ENCODE results near the gene LEUTX. TPM values are rescaled to one million over a fixed set of nuclear protein-coding genes. Genes with fewer than 3 reads are reported as not detected.
"Not testable (repeated sequence)": the region's sequence is repeated elsewhere in the genome, so short reads cannot be mapped to it uniquely, and the experiment has no call there.

LEUTX gene
- total RNA-seq, 2 donors from 2014 or later = not detected

GRCh38 chr19:39802958-39803357 lies 24.3 kb downstream of the LEUTX start:
- Mint-ChIP-seq H3K36me3 (ENCODE audit: low read depth) (no peaks in the 10 kb centered on the region), H3K27ac (no peak overlapping the region), H3K4me1 (no peaks in the 10 kb centered on the region), H3K27me3 (ENCODE audit: insufficient read depth) (peaks cover 4% of the 10 kb centered on the region), H3K4me3 (no peak overlapping the region), H3K9me3 (no peaks in the 10 kb centered on the region)
- DNase-seq = no peak
- no peaks in the 10 kb centered on the region for H3K4me1 ChIP-seq (ENCODE audit: control insufficient read depth, insufficient read depth, low read length)
- H3K27ac ChIP-seq (ENCODE audit: low read depth, low read length) = no peak overlapping the region
- peaks cover 10% of the 10 kb centered on the region for H3K27me3 ChIP-seq (ENCODE audit: control insufficient read depth, insufficient read depth, low read length, poor library complexity, severe bottlenecking)
- 36 to 55% methylated on average over 4 of the region's 4 CpGs for WGBS, 2 experiments (ENCODE audit: insufficient coverage in 1 of 2, insufficient read length in 1 of 2)
- no peaks in the 10 kb centered on the region for H3K9me3 ChIP-seq (ENCODE audit: control insufficient read depth, low read length)
- H3K4me3 ChIP-seq (ENCODE audit: low read length) = no peak overlapping the region
- no peak overlapping the region for H3K9ac ChIP-seq (ENCODE audit: extremely low read depth, low read length, poor library complexity, severe bottlenecking)
- TF ChIP-seq CTCF (conservative IDR thresholded peaks at IDR 0.05) = no peak
- no peaks in the 10 kb centered on the region for H3K36me3 ChIP-seq (ENCODE audit: control insufficient read depth, insufficient read depth, low read length)

- Histone ChIP-seq H3K27me3 (ENCODE audit: control insufficient read depth, insufficient read depth, low read length, poor library complexity, severe bottlenecking) (peaks cover 10% of the 10 kb centered on the region), H3K36me3 (ENCODE audit: control insufficient read depth, insufficient read depth, low read length) (no peaks in the 10 kb centered on the region), H3K9me3 (ENCODE audit: control insufficient read depth, low read length) (no peaks in the 10 kb centered on the region), H3K4me3 (ENCODE audit: low read length) (no peak overlapping the region), H3K27ac (ENCODE audit: low read depth, low read length) (no peak overlapping the region), H3K4me1 (ENCODE audit: control insufficient read depth, insufficient read depth, low read length) (no peaks in the 10 kb centered on the region), H3K9ac (ENCODE audit: extremely low read depth, low read length, poor library complexity, severe bottlenecking) (no peak overlapping the region)
- Mint-ChIP-seq H3K4me1 (no peaks in the 10 kb centered on the region), H3K4me3 (no peak overlapping the region), H3K36me3 (ENCODE audit: low read depth) (no peaks in the 10 kb centered on the region), H3K27ac (no peak overlapping the region), H3K27me3 (ENCODE audit: insufficient read depth) (peaks cover 4% of the 10 kb centered on the region), H3K9me3 (no peaks in the 10 kb centered on the region)
- WGBS, 2 experiments (ENCODE audit: insufficient coverage in 1 of 2, insufficient read length in 1 of 2) = 95 to 96% methylated on average over 5 of the region's 5 CpGs
- no peak for DNase-seq
- TF ChIP-seq CTCF (conservative IDR thresholded peaks at IDR 0.05) = no peak
These were observed 26.4 kb downstream of the LEUTX start for GRCh38 chr19:39805104-39805503.

GRCh38 chr19:39807846-39808364 lies 29.3 kb downstream of the LEUTX start:
- Histone ChIP-seq H3K36me3 (ENCODE audit: control insufficient read depth, insufficient read depth, low read length) (no peaks in the 10 kb centered on the region), H3K27ac (ENCODE audit: low read depth, low read length) (no peak overlapping the region), H3K4me3 (ENCODE audit: low read length) (no peak overlapping the region), H3K27me3 (ENCODE audit: control insufficient read depth, insufficient read depth, low read length, poor library complexity, severe bottlenecking) (peaks cover 3% of the 10 kb centered on the region), H3K9ac (ENCODE audit: extremely low read depth, low read length, poor library complexity, severe bottlenecking) (no peak overlapping the region), H3K4me1 (ENCODE audit: control insufficient read depth, insufficient read depth, low read length) (no peaks in the 10 kb centered on the region), H3K9me3 (ENCODE audit: control insufficient read depth, low read length) (no peaks in the 10 kb centered on the region)
- Mint-ChIP-seq H3K27ac (no peak overlapping the region), H3K4me3 (no peak overlapping the region), H3K27me3 (ENCODE audit: insufficient read depth) (peaks cover 2% of the 10 kb centered on the region), H3K36me3 (ENCODE audit: low read depth) (no peaks in the 10 kb centered on the region), H3K9me3 (no peaks in the 10 kb centered on the region), H3K4me1 (no peaks in the 10 kb centered on the region)
- DNase-seq = no peak
- WGBS, 2 experiments (ENCODE audit: insufficient coverage in 1 of 2, insufficient read length in 1 of 2) = 80 to 81% methylated on average over 1 to 5 of the region's 5 CpGs
- TF ChIP-seq CTCF (conservative IDR thresholded peaks at IDR 0.05) = no peak

GRCh38 chr19:39808688-39809087 lies 30.0 kb downstream of the LEUTX start:
- not testable (repeated sequence) for H3K27ac Mint-ChIP-seq; H3K36me3 Mint-ChIP-seq (ENCODE audit: low read depth)

More at GRCh38 chr19:39808688-39809087, 30.0 kb downstream of the LEUTX start:
- not testable (repeated sequence) for H3K27ac ChIP-seq (ENCODE audit: low read depth, low read length); H3K9ac ChIP-seq (ENCODE audit: extremely low read depth, low read length, poor library complexity, severe bottlenecking); H3K4me3 Mint-ChIP-seq; DNase-seq; H3K4me1 ChIP-seq (ENCODE audit: control insufficient read depth, insufficient read depth, low read length); H3K9me3 Mint-ChIP-seq; H3K4me1 Mint-ChIP-seq; H3K27me3 Mint-ChIP-seq (ENCODE audit: insufficient read depth); H3K9me3 ChIP-seq (ENCODE audit: control insufficient read depth, low read length); H3K27me3 ChIP-seq (ENCODE audit: control insufficient read depth, insufficient read depth, low read length, poor library complexity, severe bottlenecking); H3K4me3 ChIP-seq (ENCODE audit: low read length); H3K36me3 ChIP-seq (ENCODE audit: control insufficient read depth, insufficient read depth, low read length)
- 92 to 94% methylated on average over 2 to 6 of the region's 7 CpGs for whole genome bisulfite sequencing, 2 experiments (ENCODE audit: insufficient coverage in 1 of 2, insufficient read length in 1 of 2)

All from endodermal cell (in vitro differentiated cells).